CD4-positive, alpha-beta T cell treated with Interferon alpha-2 for 1 hour (primary cell): ENCODE data around the gene DNAI1.
"Not testable (repeated sequence)": the region's sequence is repeated elsewhere in the genome, so short reads cannot be mapped to it uniquely, and the experiment has no call there.

Experiments
- DNase-seq, 2 donors: peaks; one replicate each; pipeline ENCODE4 v3.0.0-alpha.2; 2020 to 2022

DNAI1 gene

GRCh38 chr9:34451545-34451944 lies 7.1 kb upstream of the DNAI1 start:
- DNase-seq: no peak

DNA sequence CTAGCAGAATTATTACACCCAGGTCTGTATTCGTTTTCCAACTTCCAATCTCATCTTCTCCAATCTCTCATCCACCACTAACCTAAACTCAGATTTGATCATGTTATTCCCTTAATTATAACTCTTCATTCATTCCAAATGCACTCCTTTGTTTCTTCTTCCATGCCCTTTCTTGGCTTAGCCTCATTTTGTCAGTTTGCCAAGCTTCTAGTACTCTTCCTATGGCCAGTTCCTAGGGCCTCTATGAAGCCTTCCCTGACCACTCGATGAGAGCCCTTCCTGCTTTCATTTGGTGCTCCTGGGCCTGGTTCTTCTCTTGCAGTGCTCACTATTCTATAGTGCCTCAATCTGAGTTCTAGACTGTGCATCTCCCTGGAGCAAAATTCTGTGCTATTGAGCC lies 6.0 kb upstream of the DNAI1 start:
- DNase-seq: no peak

- no peak for DNase-seq
Observed at GRCh38 chr9:34454571-34455065, 4.0 kb upstream of the DNAI1 start.

DNA sequence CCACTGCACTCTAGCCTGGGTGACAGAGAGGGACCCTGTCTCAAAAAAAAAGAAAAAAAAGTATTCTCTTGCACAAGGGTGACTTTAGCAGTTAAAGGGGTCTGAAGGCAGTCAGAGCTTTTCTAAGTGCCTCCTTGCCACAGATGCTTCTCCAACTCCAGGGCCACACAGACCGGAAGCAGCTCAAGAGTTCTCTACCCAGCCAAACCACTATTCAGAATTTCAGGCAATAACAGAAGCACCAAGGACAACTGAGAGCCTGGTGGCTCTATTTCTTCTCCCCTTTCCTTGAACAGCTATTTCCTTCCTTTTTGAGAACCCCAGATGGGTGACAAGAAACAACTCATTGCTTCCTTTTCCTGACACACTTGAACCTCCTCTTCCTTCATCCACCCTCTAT lies 2.5 kb upstream of the DNAI1 start:
- no peak for DNase-seq

GRCh38 chr9:34456746-34457145 lies 1.9 kb upstream of the DNAI1 start:
- no peak for DNase-seq

DNA sequence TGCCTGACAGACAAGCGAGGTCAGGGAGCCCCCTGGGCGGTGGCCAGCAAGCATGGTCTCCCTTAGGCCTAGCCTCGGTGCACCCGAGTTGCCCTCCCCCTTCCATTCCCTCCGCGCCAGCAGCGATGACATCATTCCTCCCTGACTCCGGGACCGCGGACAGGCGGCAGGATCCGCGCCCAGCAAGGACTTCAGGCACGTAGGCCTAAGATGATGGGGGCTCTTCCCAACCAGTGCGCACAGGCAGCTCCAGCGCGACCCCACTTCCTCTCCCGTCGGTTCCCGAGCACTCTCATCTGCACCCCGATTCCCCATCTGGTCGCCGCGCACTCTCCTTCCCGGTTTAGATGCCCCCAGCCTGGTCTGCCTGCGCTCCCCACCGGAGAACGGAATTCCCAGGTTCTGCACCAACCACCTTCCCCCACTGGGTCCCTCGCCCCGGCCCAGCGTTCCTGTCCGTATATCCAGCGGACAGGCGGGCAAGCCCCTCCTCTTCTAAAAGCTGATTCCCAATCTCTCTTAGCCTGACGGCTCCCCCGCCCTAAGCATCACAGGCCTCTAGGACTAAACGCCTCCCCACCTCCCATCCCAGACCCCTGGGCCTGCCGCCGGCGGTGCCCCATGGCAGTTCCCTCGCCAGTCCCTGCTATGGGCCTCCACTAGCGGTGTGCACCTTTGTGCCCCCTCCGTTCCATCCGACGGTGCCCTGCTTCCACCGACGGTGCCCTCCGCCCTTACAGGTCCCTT lies 1.2 kb upstream of the DNAI1 start:
- DNase-seq: no peak

- DNase-seq: no peak
Observed at GRCh38 chr9:34458959-34459340, 345 bp downstream of the DNAI1 start.

GRCh38 chr9:34459356-34459755 lies 751 bp downstream of the DNAI1 start:
- DNase-seq: no peak

DNA sequence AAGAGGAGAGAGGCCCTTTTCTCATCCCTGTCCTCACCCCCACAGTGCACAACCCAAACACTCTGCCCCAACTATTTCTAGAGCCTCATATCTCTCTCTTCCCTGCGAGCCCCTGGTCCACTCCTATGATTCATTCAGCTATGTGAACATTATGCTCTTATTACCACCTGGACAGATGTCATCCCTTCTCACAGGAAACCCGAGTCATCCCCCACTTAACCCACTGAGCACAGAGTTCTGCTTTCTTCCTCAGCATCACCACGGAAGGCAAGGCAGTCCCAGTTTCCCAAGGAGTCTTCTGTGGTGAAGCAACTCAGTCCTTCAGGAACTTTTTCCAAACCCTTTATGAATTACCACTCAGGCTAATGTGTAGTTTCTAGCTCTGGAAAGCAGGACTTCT lies 1.3 kb downstream of the DNAI1 start:
- DNase-seq: no peak

GRCh38 chr9:34463098-34463900 lies 4.7 kb downstream of the DNAI1 start:
- no peak for DNase-seq

DNA sequence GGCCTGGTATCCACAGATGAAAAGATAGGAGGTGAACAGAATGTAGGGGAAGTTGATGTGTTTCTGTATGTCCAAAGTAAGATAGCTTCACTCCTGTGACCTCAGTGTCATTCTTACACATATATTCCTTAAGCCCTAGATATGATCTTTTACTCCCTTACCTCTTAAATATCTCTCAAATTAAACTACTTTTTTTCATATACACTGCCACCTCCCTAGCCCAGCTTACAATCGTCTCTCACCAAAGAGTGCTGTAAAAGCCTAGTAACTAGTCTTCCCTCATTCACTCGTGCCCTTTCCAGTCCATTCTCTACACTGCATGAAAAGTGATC lies 5.3 kb downstream of the DNAI1 start:
- no peak for DNase-seq

- DNase-seq: no peak
Observed at GRCh38 chr9:34464571-34464970, 6.0 kb downstream of the DNAI1 start.

DNA sequence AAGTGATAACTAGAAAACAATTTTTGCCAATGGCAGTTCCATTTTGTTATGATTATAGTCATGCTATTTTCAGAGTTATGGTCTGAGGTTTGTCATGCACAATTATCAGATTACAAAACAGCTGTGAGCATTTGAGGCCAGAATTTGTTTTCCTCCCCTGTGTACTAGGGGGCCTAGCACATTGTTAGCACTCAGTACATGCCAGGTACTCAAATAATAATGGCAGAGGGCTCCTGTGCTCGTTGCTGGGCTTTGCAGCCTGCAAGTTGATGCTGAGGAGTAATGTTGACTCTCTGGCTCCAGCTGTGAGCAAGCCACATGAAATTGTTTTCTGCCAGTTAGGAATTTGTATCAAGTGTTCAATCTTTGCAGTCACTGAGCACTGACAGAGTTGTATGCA lies 6.9 kb downstream of the DNAI1 start:
- no peak for DNase-seq

GRCh38 chr9:34475097-34475496 lies 16.5 kb downstream of the DNAI1 start:
- no peak for DNase-seq

- DNase-seq: no peak
Observed at GRCh38 chr9:34477541-34477940, 18.9 kb downstream of the DNAI1 start.

DNA sequence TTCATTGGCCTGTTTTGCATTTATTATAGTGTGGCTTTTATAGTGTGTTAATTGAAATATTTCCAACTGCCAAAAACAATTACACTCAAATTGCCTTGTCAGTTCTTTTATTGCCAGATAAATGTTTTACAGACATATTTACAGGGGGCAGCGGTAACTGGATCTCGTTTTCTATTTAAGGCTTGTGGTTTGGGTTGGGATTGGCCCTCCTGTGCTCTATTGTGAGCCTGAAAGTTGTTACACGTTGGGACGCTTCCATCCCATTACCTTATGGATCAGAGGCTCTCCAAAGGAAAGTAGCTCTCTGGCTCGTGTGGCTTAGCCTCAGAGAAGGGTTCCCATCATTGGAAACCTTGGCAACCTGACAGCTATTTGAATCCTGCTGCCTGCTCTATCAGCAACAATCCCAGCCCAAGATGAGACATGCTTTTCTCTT lies 20.8 kb downstream of the DNAI1 start:
- DNase-seq: no peak

GRCh38 chr9:34481620-34482019 lies 23.0 kb downstream of the DNAI1 start:
- not testable (repeated sequence) for DNase-seq

GRCh38 chr9:34482746-34483145 lies 24.1 kb downstream of the DNAI1 start:
- DNase-seq: not testable (repeated sequence)

- DNase-seq: no peak
Observed at GRCh38 chr9:34484678-34485077, 26.1 kb downstream of the DNAI1 start.

GRCh38 chr9:34485822-34486221 lies 27.2 kb downstream of the DNAI1 start:
- DNase-seq: no peak

GRCh38 chr9:34486572-34486971 lies 28.0 kb downstream of the DNAI1 start:
- no peak for DNase-seq

- DNase-seq: no peak
Observed at GRCh38 chr9:34490360-34490759, 31.8 kb downstream of the DNAI1 start.

DNA sequence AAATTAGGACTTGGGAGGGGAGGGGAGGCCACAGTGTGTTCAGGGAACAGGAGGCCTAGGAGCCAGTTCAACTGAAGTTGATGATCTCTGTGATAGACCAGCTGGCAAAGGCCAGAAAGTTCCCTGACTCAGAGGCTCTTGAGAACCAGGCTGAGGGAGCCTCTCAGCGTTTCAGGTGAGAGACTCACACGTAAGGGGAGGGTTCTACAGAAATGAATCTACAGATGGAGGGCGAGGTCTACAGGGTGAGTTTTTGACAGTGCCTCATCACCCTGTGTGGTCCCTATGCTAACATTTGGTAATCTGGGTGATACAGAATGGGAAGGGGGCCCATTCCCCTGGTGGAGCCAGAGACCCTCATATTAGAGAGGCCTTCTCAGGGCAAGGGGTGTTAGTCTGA lies 32.2 kb downstream of the DNAI1 start:
- no peak for DNase-seq

DNA sequence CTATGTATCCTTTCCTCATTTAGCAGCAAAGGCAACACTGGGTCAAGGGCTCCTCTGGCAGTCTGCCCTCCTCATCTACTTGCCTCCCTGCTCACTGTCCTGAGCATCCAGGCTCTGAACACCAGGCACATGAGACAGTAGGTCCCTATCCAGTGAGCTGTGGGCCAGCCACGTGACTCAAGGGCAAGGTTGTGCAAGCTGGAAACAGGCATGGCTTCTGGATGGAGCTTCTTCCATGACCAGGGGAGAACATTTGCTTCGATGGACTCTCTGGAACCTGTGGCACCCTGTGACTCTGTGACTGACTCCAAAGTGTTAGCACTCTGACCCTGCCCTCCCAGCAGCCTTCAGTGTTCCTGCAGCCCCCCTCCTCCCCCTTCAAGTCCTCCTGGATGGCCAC lies 33.0 kb downstream of the DNAI1 start:
- no peak for DNase-seq
